ENCODE results near the gene MAPKAPK3.

GRCh38 chr3:50651920-50652529 lies 35.1 kb downstream of the MAPKAPK3 start:
- TF ChIP-seq CTCF (IDR thresholded peaks at IDR 0.05) (no peak), POLR2A (IDR thresholded peaks at IDR 0.05) (no peak)

All from body of pancreas (tissue), 4 donors.